ENCODE data around the gene NANOS3. TPM values are rescaled to one million over a fixed set of nuclear protein-coding genes. Genes with fewer than 3 reads are reported as not detected.
A peak's percentile ranks its signal among the peaks of the same experiment; 100 is the strongest.

The NANOS3 gene
- total RNA-seq, 6 experiments from 2014 or later: 0.91 to 1.7 (median 1.4) TPM

GRCh38 chr19:13838435-13839129 is 38.4 kb upstream of the NANOS3 start:
- Mint-ChIP-seq H3K36me3 (ENCODE audit: low read depth) (peaks cover 60% of the 10 kb centered on the region), H3K4me3 (peak overlapping the region; percentile 99), H3K27me3 (ENCODE audit: insufficient read depth) (peaks cover 93% of the 10 kb centered on the region), H3K4me1 (ENCODE audit: low read depth) (peaks cover 58% of the 10 kb centered on the region), H3K9me3 (peaks cover 82% of the 10 kb centered on the region), H3K27ac (peak overlapping the region; percentile 100)
- TF ChIP-seq CTCF (IDR thresholded peaks at IDR 0.05): no peak
- no peak for DNase-seq

- peak; percentile 56 for TF ChIP-seq CTCF (IDR thresholded peaks at IDR 0.05)
- Mint-ChIP-seq H3K36me3 (ENCODE audit: low read depth) (peaks cover 54% of the 10 kb centered on the region), H3K27me3 (ENCODE audit: insufficient read depth) (peaks cover 85% of the 10 kb centered on the region), H3K4me3 (peak overlapping the region; percentile 99), H3K27ac (peak overlapping the region; percentile 100), H3K9me3 (peaks cover 75% of the 10 kb centered on the region), H3K4me1 (ENCODE audit: low read depth) (peaks cover 56% of the 10 kb centered on the region)
- DNase-seq: peak; percentile 88
Measured at GRCh38 chr19:13839130-13839937, 37.6 kb upstream of the NANOS3 start.

- no peak for TF ChIP-seq CTCF (IDR thresholded peaks at IDR 0.05)
- peak overlapping the region; percentile 100 for H3K27ac Mint-ChIP-seq
- peak overlapping the region; percentile 99 for H3K4me3 Mint-ChIP-seq
- peaks cover 69% of the 10 kb centered on the region for H3K9me3 Mint-ChIP-seq
- peaks cover 50% of the 10 kb centered on the region for H3K36me3 Mint-ChIP-seq (ENCODE audit: low read depth)
- no peak for DNase-seq
- peaks cover 80% of the 10 kb centered on the region for H3K27me3 Mint-ChIP-seq (ENCODE audit: insufficient read depth)
- H3K4me1 Mint-ChIP-seq (ENCODE audit: low read depth): peaks cover 56% of the 10 kb centered on the region
Measured at GRCh38 chr19:13839938-13840304, 37.0 kb upstream of the NANOS3 start.

GRCh38 chr19:13840305-13841085 is 36.4 kb upstream of the NANOS3 start:
- Mint-ChIP-seq H3K9me3 (peaks cover 63% of the 10 kb centered on the region), H3K4me3 (peak overlapping the region; percentile 99), H3K4me1 (ENCODE audit: low read depth) (peaks cover 59% of the 10 kb centered on the region), H3K27ac (peak overlapping the region; percentile 100), H3K27me3 (ENCODE audit: insufficient read depth) (peaks cover 74% of the 10 kb centered on the region), H3K36me3 (ENCODE audit: low read depth) (peaks cover 50% of the 10 kb centered on the region)
- DNase-seq: peak; percentile 75
- no peak; the same call in 1 of the 2 replicates for TF ChIP-seq CTCF (IDR thresholded peaks at IDR 0.05)

Measured in HFFc6 (cell line).